ENCODE results near the gene MAST4. TPM values are rescaled to one million over a fixed set of nuclear protein-coding genes. Genes with fewer than 3 reads are reported as not detected.

MAST4 gene
- total RNA-seq, 2 experiments from 2014 or later = 1.3 to 21.9 TPM

- intact Hi-C loops (cut with micrococcal nuclease; ENCODE audit: unreplicated experiment) = no loop called here
- Histone ChIP-seq H3K4me2 (ENCODE audit: low read length) (no peak overlapping the region), H2AFZ (ENCODE audit: low read length) (no peak overlapping the region), H3K79me2 (ENCODE audit: insufficient read depth, low read depth, low read length) (no peaks in the 10 kb centered on the region), H4K20me1 (ENCODE audit: insufficient read depth, low read length) (no peaks in the 10 kb centered on the region; the same call in 1 of the 2 replicates), H3K4me3 (ENCODE audit: low read depth, low read length, poor library complexity, severe bottlenecking) (no peak overlapping the region), H3K4me1 (ENCODE audit: insufficient read depth, low read length, poor library complexity, severe bottlenecking) (no peaks in the 10 kb centered on the region), H3K9me2 (ENCODE audit: insufficient read depth, low read length) (no peaks in the 10 kb centered on the region), H3K9me3 (ENCODE audit: low read length) (no peaks in the 10 kb centered on the region), H3K36me3 (ENCODE audit: insufficient read depth, low read length) (no peaks in the 10 kb centered on the region), H3K27ac (ENCODE audit: low read depth, low read length, poor library complexity, severe bottlenecking) (no peak overlapping the region)
- ChIA-PET CTCF (ENCODE audit: unreplicated experiment) (no interaction called here), POLR2A (interaction anchor here (0.7 to 2.9 kb wide), 4 partner anchors 9 to 96 kb away, joined by 3 to 10 read pairs (median 4); no protein-coding TSS in a partner anchor)
- BruUV-seq (replicated peaks) = no TSS peak
- no peak for TF ChIP-seq EZH2phosphoT487 (IDR thresholded peaks at IDR 0.05; ENCODE audit: borderline replicate concordance, low read depth, low read length)
- TF ChIP-seq CTCF (conservative IDR thresholded peaks at IDR 0.05; ENCODE audit: low read length) = no peak
- DNase-seq (ENCODE audit: low spot score) = no peak
These were observed 383.5 kb downstream of the MAST4 start for GRCh38 chr5:66979738-66980137.

- no peak overlapping the region for H2AFZ ChIP-seq (ENCODE audit: low read length)
- no peaks in the 10 kb centered on the region for H3K79me2 ChIP-seq (ENCODE audit: insufficient read depth, low read depth, low read length)
- no peak overlapping the region for H3K27ac ChIP-seq (ENCODE audit: low read depth, low read length, poor library complexity, severe bottlenecking)
- H3K36me3 ChIP-seq (ENCODE audit: insufficient read depth, low read length) = no peaks in the 10 kb centered on the region
- no peaks in the 10 kb centered on the region for H3K9me2 ChIP-seq (ENCODE audit: insufficient read depth, low read length)
- BruUV-seq (replicated peaks) = no TSS peak
- H3K4me1 ChIP-seq (ENCODE audit: insufficient read depth, low read length, poor library complexity, severe bottlenecking) = no peaks in the 10 kb centered on the region
- no peak overlapping the region for H3K4me3 ChIP-seq (ENCODE audit: low read depth, low read length, poor library complexity, severe bottlenecking)
- TF ChIP-seq EZH2phosphoT487 (IDR thresholded peaks at IDR 0.05; ENCODE audit: borderline replicate concordance, low read depth, low read length) (no peak), CTCF (conservative IDR thresholded peaks at IDR 0.05; ENCODE audit: low read length) (no peak)
- DNase-seq (ENCODE audit: low spot score) = no peak
- CTCF ChIA-PET (ENCODE audit: unreplicated experiment) = no interaction called here
- intact Hi-C loops (cut with micrococcal nuclease; ENCODE audit: unreplicated experiment) = no loop called here
- no peak overlapping the region for H3K4me2 ChIP-seq (ENCODE audit: low read length)
- H3K9me3 ChIP-seq (ENCODE audit: low read length) = no peaks in the 10 kb centered on the region
- no peaks in the 10 kb centered on the region; the same call in 1 of the 2 replicates for H4K20me1 ChIP-seq (ENCODE audit: insufficient read depth, low read length)
- POLR2A ChIA-PET = interaction anchor here (0.6 to 2.9 kb wide), 4 partner anchors 9 to 51 kb away, joined by 3 to 10 read pairs (median 4); no protein-coding TSS in a partner anchor
These were observed 385.3 kb downstream of the MAST4 start for GRCh38 chr5:66981266-66982055.

- Histone ChIP-seq H4K20me1 (ENCODE audit: insufficient read depth, low read length) (no peaks in the 10 kb centered on the region; the same call in 1 of the 2 replicates), H2AFZ (ENCODE audit: low read length) (no peak overlapping the region), H3K36me3 (ENCODE audit: insufficient read depth, low read length) (no peaks in the 10 kb centered on the region), H3K27ac (ENCODE audit: low read depth, low read length, poor library complexity, severe bottlenecking) (no peak overlapping the region), H3K4me2 (ENCODE audit: low read length) (no peak overlapping the region), H3K4me1 (ENCODE audit: insufficient read depth, low read length, poor library complexity, severe bottlenecking) (no peaks in the 10 kb centered on the region), H3K4me3 (ENCODE audit: low read depth, low read length, poor library complexity, severe bottlenecking) (no peak overlapping the region), H3K9me2 (ENCODE audit: insufficient read depth, low read length) (no peaks in the 10 kb centered on the region), H3K9me3 (ENCODE audit: low read length) (no peaks in the 10 kb centered on the region), H3K79me2 (ENCODE audit: insufficient read depth, low read depth, low read length) (no peaks in the 10 kb centered on the region)
- DNase-seq (ENCODE audit: low spot score) = no peak
- no TSS peak for BruUV-seq (replicated peaks)
- ChIA-PET POLR2A (interaction anchor here (1.4 kb wide), 1 partner anchor 11 kb away, joined by 3 read pairs; no protein-coding TSS in a partner anchor), CTCF (ENCODE audit: unreplicated experiment) (no interaction called here)
- intact Hi-C loops (cut with micrococcal nuclease; ENCODE audit: unreplicated experiment) = no loop called here
- TF ChIP-seq EZH2phosphoT487 (IDR thresholded peaks at IDR 0.05; ENCODE audit: borderline replicate concordance, low read depth, low read length) = no peak
- TF ChIP-seq CTCF (conservative IDR thresholded peaks at IDR 0.05; ENCODE audit: low read length) = no peak
These were observed 385.8 kb downstream of the MAST4 start for GRCh38 chr5:66982056-66982387.
